Astrocyte (in vitro differentiated cells and primary cell): ENCODE results near the gene MECP2. TPM values are rescaled to one million over a fixed set of nuclear protein-coding genes. Genes with fewer than 3 reads are reported as not detected.
A peak's percentile ranks its signal among the peaks of the same experiment; 100 is the strongest.

Source experiments
- DNase-seq: peaks from one replicate; pipeline ENCODE4 v3.0.0-alpha.2; 2010; ENCODE audit warnings: low read depth
- FAIRE-seq: peaks from 2 replicates; lab custom pipeline; 2011; peaks lifted over from hg19 to GRCh38; lab: Jason Lieb, UNC
- H2AFZ ChIP-seq: 2 replicates; pipeline ENCODE4 v1.6.0; 2012; ENCODE audit warnings: low read depth, low read length, inconsistent platforms
- H3K27ac ChIP-seq: 2 replicates; pipeline ENCODE4 v1.5.1; 2011; ENCODE audit warnings: low read depth, low read length, inconsistent platforms
- H3K27me3 ChIP-seq: 2 replicates; pipeline ENCODE4 v1.6.0; 2011; ENCODE audit warnings: low read length, inconsistent platforms; ENCODE audit not compliant: insufficient read depth
- H3K36me3 ChIP-seq: 2 replicates; pipeline ENCODE4 v1.5.1; 2011; ENCODE audit warnings: low read length, inconsistent platforms; ENCODE audit not compliant: insufficient read depth
- H3K4me1 ChIP-seq: 2 replicates; pipeline ENCODE4 v1.5.1; 2011; ENCODE audit warnings: low read length, inconsistent platforms; ENCODE audit not compliant: insufficient read depth
- H3K4me2 ChIP-seq: 2 replicates; pipeline ENCODE4 v1.6.0; 2012; ENCODE audit warnings: low read length, inconsistent platforms
- H3K4me3 ChIP-seq: 2 replicates; pipeline ENCODE4 v1.5.1; 2011; ENCODE audit warnings: low read depth, mild to moderate bottlenecking, low read length, inconsistent platforms; ENCODE audit not compliant: insufficient read depth
- H3K79me2 ChIP-seq: 2 replicates; pipeline ENCODE4 v1.6.0; 2012; ENCODE audit warnings: mild to moderate bottlenecking, low read length, inconsistent platforms; ENCODE audit not compliant: insufficient read depth
- H3K9ac ChIP-seq: 2 replicates; pipeline ENCODE4 v1.6.0; 2012; ENCODE audit warnings: mild to moderate bottlenecking, low read length, inconsistent platforms
- H3K9me3 ChIP-seq: 2 replicates; pipeline ENCODE4 v1.5.1; 2012; ENCODE audit warnings: low read depth, mild to moderate bottlenecking, low read length, inconsistent platforms; ENCODE audit not compliant: insufficient read depth
- H4K20me1 ChIP-seq: 2 replicates; pipeline ENCODE4 v1.6.0; 2012; ENCODE audit warnings: low read length, inconsistent platforms; ENCODE audit not compliant: insufficient read depth
- H3K27ac Mint-ChIP-seq: one replicate; pipeline ENCODE4 v1.8.0; 2021; ENCODE audit warnings: mild to moderate bottlenecking, mixed read lengths; ENCODE audit not compliant: unreplicated experiment
- H3K27me3 Mint-ChIP-seq: one replicate; pipeline ENCODE4 v1.8.0; 2021; ENCODE audit warnings: low read depth, mixed read lengths; ENCODE audit not compliant: unreplicated experiment
- H3K36me3 Mint-ChIP-seq: one replicate; pipeline ENCODE4 v1.8.0; 2021; ENCODE audit warnings: low read depth, mixed read lengths; ENCODE audit not compliant: unreplicated experiment
- H3K4me1 Mint-ChIP-seq: one replicate; pipeline ENCODE4 v1.8.0; 2021; ENCODE audit warnings: low read depth, mixed read lengths; ENCODE audit not compliant: unreplicated experiment
- H3K4me3 Mint-ChIP-seq: one replicate; pipeline ENCODE4 v1.8.0; 2021; ENCODE audit warnings: mild to moderate bottlenecking, moderate library complexity, mixed read lengths; ENCODE audit not compliant: unreplicated experiment
- H3K9me3 Mint-ChIP-seq: one replicate; pipeline ENCODE4 v1.8.0; 2021; ENCODE audit warnings: mild to moderate bottlenecking, mixed read lengths; ENCODE audit not compliant: unreplicated experiment
- CTCF ChIP-seq: IDR thresholded peaks from 2 replicates; pipeline ENCODE4 v1.5.1; 2011; ENCODE audit warnings: low read depth, mild to moderate bottlenecking, inconsistent platforms, low read length, moderate library complexity; ENCODE audit not compliant: insufficient read depth
- EZH2 ChIP-seq: IDR thresholded peaks from 2 replicates; pipeline ENCODE4 v1.6.1; 2012; ENCODE audit warnings: mild to moderate bottlenecking, low read length, inconsistent platforms; ENCODE audit not compliant: insufficient read depth
- total RNA-seq: library from RNA; stranded (reverse); gene quantifications from 2 replicates; pipeline ENCODE4 v1.2.1, GENCODE V29; 2021

The MECP2 gene
- total RNA-seq, 1 donor from 2014 or later = 36.2 TPM

GRCh38 chrX:154002215-154002719 is 95.2 kb downstream of the MECP2 start:
- Histone ChIP-seq H3K4me2 (no peak overlapping the region), H3K4me3 (no peak overlapping the region), H3K9me3 (no peaks in the 10 kb centered on the region), H3K27ac (peak overlapping the region; percentile 70), H3K36me3 (no peaks in the 10 kb centered on the region), H2AFZ (peak overlapping the region; percentile 41), H4K20me1 (no peaks in the 10 kb centered on the region), H3K79me2 (no peaks in the 10 kb centered on the region), H3K4me1 (peaks cover 6% of the 10 kb centered on the region), H3K9ac (peak overlapping the region; percentile 30), H3K27me3 (no peaks in the 10 kb centered on the region)
- peak overlapping the region; percentile 66 for H3K27ac Mint-ChIP-seq
- peak; percentile 72 for DNase-seq
- H3K4me3 Mint-ChIP-seq = no peak overlapping the region
- H3K27me3 Mint-ChIP-seq = no peaks in the 10 kb centered on the region
- H3K4me1 Mint-ChIP-seq = peaks cover 5% of the 10 kb centered on the region
- H3K9me3 Mint-ChIP-seq = no peaks in the 10 kb centered on the region
- no peak for FAIRE-seq
- H3K36me3 Mint-ChIP-seq = peaks cover 2% of the 10 kb centered on the region
- TF ChIP-seq EZH2 (no peak), CTCF (no peak)

GRCh38 chrX:154000051-154000450 is 97.5 kb downstream of the MECP2 start:
- Histone ChIP-seq H3K4me1 (peaks cover 6% of the 10 kb centered on the region), H3K9me3 (no peaks in the 10 kb centered on the region), H3K79me2 (no peaks in the 10 kb centered on the region), H3K36me3 (no peaks in the 10 kb centered on the region), H4K20me1 (no peaks in the 10 kb centered on the region), H3K27me3 (no peaks in the 10 kb centered on the region), H3K4me2 (no peak overlapping the region), H3K4me3 (no peak overlapping the region), H2AFZ (no peak overlapping the region), H3K27ac (no peak overlapping the region), H3K9ac (no peak overlapping the region)
- H3K9me3 Mint-ChIP-seq = no peaks in the 10 kb centered on the region
- no peak overlapping the region for H3K27ac Mint-ChIP-seq
- FAIRE-seq = no peak
- peaks cover 5% of the 10 kb centered on the region for H3K4me1 Mint-ChIP-seq
- no peak overlapping the region for H3K4me3 Mint-ChIP-seq
- TF ChIP-seq CTCF (no peak), EZH2 (no peak)
- DNase-seq = no peak
- H3K27me3 Mint-ChIP-seq = no peaks in the 10 kb centered on the region
- H3K36me3 Mint-ChIP-seq = peaks cover 2% of the 10 kb centered on the region

GRCh38 chrX:153999359-154000037 is 98.0 kb downstream of the MECP2 start:
- Mint-ChIP-seq H3K36me3 (peaks cover 2% of the 10 kb centered on the region), H3K4me1 (peaks cover 5% of the 10 kb centered on the region), H3K9me3 (no peaks in the 10 kb centered on the region), H3K27ac (no peak overlapping the region), H3K4me3 (no peak overlapping the region), H3K27me3 (no peaks in the 10 kb centered on the region)
- H3K27ac ChIP-seq = no peak overlapping the region
- H4K20me1 ChIP-seq = no peaks in the 10 kb centered on the region
- no peaks in the 10 kb centered on the region for H3K36me3 ChIP-seq
- DNase-seq (no peak), FAIRE-seq (no peak)
- no peak overlapping the region for H3K4me3 ChIP-seq
- H3K9me3 ChIP-seq = no peaks in the 10 kb centered on the region
- no peaks in the 10 kb centered on the region for H3K79me2 ChIP-seq
- TF ChIP-seq CTCF = no peak
- no peak for TF ChIP-seq EZH2
- H3K4me1 ChIP-seq = peaks cover 6% of the 10 kb centered on the region
- no peak overlapping the region for H2AFZ ChIP-seq
- no peaks in the 10 kb centered on the region for H3K27me3 ChIP-seq
- H3K9ac ChIP-seq = no peak overlapping the region
- no peak overlapping the region for H3K4me2 ChIP-seq
